ENCODE data around the gene WASF3.
"Not testable (repeated sequence)": the region's sequence is repeated elsewhere in the genome, so short reads cannot be mapped to it uniquely, and the experiment has no call there.

The WASF3 gene

DNA sequence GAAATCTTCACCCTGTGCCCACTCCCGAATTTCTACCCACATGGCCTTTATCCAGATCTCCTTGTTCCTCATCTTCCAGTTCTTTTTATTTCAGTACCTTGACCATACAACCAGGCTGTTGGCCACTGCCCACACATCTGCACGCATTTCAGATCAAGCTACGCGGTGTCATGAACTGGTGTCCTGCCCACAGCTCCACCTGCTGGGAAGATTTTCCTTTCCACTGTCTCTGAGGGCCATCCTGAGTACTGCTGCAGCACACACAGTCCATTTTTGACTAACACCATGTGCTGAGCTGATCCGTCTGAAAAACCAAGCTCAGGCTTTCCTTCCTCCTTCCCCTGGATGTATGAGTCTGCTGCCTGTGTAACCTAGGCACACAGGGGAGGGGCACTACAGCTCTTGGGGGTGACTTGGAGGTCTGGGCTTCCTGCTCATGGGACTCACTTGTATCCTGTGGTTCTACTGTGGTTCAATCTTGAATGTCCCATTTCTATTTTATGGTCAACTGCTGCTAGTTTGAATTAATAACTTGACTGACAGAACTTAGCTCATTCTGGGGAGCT lies 71.9 kb downstream of the WASF3 start:
- no peak for DNase-seq (ENCODE audit: low read depth, low spot score)

DNA sequence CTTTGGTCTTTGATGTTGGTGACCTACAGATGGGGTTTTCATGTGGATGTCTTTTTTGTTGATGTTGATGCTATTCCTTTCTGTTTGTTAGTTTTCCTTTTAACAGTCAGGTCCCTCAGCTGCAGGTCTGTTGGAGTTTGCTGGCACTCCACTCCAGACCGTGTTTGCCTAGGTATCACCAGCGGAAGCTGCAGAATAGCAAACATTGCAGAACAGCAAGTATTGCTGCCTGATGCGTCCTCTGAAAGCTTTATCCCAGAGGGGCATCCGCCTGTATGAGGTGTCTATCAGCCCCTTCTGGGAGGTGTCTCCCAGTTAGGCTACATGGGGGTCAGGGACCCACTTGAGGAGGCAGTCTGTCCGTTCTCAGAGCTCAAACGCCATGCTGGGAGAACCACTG lies 78.2 kb downstream of the WASF3 start:
- not testable (repeated sequence) for DNase-seq (ENCODE audit: low read depth, low spot score)

DNA sequence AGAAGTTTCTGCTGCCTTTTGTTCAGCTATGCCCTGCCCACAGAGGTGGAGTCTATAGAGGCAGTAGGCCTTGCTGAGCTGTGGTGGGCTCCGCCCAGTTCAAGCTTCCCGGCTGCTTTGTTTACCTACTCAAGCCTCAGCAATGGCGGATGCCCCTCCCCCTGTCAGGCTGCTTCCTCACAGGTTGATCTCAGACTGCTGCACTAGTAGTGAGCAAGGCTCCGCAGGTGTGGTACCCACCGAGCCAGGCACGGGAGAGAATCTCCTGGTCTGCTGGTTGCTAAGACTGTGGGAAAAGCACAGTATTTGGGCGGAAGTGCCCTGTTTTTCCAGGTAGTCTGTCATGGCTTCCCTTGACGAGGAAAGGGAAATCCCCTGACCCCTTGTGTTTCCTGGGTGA lies 78.6 kb downstream of the WASF3 start:
- not testable (repeated sequence) for DNase-seq (ENCODE audit: low read depth, low spot score)

DNA sequence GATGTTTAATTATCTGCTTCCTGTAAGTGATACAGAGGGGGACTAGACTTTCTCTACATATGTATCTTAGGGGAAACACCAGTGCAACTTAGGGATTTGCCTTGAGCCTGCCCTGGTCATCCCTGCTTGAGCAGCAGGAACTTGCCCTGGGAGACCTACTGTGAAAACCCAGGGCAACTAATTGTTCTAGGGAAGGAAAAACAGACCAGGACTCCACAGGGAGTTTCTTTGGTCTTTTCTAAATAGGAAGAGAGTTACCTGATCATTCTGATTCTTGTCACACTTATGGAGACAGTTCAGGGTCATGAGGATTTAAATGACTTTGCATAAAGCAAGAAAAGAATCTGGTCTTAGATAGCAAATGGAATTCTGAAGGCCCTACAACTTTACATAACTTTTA lies 89.1 kb downstream of the WASF3 start:
- no peak for DNase-seq (ENCODE audit: low read depth, low spot score)

DNA sequence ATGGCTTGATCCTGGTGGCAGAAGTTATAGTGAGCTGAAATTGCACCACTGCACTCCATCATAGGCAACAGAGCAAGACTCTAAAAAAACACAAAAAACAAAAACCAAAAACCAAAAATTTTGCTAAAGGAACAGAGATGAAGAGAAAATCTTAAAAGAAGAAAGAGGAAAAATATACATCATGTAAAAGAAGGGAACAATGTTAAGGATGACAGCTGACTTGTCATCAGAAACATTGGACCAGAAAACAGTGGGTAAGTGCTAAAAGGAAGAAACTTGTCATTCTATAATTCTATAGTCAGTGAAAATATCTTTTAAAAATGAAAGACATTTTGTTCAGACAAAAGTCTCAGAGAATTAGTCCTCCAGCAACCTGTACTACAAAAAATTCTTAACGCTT lies 93.8 kb downstream of the WASF3 start:
- no peak for DNase-seq (ENCODE audit: low read depth, low spot score)

DNA sequence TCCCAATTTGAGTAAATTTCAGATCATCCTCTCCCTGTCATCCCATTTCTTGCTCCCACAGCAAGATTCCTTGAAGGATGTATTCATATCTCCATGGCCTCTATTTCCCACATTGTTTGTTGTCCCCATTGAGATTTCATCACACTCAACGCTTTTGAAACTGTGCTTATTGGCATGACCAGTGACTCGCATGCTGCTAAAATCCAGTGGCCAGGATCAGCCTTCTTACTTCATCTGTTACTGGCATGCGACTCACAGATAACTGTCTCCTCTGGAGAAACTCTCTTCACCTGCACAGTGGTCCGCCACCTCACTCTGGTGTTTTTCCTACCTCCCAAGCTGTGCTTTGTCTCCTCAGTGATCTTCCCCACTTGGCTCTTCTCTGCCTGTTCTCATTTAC lies 95.8 kb downstream of the WASF3 start:
- no peak for DNase-seq (ENCODE audit: low read depth, low spot score)

DNA sequence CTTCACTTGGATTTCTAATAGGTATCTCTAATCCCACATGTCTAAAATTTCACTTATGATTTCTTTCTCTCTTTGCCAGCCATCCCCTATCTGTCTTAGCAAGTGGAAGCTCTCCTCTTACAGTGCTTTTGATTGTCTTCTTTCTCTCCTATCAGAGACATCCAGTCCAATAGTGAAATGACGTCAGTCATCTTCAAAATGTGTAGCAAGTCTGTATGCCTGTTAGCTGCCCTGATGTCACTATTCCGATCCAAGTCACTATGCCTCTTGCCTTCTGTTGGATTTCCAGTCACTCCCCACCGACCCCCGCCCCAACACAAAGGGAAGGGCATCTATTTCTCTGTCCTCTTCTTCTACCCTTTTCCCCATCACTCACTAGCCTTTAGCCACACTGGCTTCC lies 96.4 kb downstream of the WASF3 start:
- DNase-seq (ENCODE audit: low read depth, low spot score): no peak

DNA sequence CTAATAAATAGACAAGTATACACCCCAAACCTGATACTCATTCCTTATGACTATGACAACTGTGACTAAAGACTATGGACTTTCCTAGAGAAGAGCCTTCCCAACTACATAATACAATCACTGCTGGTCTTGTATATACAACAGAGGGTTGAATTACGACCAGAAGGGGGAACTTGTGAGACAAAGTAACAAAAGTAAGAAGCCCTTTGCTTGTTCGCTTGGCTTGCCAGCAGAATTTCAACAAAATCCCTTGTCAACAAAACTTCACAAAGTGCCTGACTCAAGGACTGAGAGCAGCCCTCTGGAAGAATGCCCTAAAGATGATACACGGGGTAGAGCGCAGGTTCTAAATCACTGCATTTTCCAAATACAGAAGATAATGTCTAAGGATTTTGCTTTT lies 99.4 kb downstream of the WASF3 start:
- DNase-seq (ENCODE audit: low read depth, low spot score): no peak

DNA sequence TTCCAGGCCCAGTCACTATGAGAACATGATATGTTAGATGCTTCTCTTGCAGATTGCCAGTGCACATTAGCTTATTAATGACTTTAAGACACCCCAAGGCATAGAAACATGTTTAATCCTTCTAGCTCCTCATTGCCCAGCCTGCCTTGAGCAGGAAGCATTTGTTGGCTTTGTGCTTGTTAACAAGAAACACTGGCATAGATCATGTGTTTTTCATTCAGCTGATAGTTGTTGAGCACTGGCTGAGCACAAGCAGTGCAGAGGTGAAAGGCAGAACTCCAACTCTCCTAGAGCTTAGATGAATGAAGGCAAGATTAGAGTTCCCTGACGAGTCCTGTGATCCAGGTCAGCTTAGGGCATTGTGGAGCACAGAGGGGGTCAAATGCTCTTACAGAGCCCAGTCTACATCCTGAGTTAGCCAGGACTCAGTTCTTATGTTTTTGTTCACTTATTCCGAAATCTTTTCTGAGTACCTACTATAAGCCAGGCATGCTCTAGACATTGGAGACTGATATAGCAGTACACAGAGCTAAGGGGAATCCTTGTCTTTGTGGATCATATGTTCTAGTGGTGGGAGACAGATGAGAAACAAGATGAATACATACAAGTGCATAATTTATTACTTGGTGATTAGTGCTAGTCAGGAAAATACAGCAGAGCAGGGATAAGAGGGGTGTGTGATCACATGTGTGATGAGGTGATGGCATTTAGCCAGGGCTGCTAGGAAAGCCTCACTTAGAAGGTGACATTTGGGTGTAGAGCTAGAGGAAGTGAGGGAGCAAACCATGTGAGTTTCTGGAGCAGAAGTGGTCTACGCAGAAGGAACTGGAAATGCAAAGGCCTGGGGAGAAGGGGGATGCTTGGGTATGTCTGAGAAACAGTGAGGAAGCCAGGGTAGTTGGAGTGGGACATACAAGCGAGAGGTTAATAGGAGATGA lies 101.2 kb downstream of the WASF3 start:
- no peak for DNase-seq (ENCODE audit: low read depth, low spot score)

DNA sequence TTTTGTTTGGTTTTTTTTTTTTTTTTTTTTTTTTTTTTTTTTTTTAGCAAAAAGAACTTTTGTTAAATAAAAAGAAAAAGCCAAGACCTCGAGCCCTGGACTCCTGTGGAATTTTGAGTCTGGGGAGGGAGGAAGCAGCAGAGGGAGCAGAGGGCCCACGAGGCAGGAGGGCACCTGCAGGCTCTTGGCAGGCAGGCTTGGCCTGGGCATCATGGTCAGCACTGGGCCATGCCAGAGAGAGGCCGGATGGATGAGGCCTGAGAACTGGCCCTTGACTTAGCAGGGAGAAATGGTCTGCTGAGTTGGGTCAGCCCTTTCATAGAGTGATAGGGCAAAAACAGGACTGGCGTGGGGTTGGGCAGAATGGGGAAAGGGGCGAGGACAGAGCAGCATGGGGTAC lies 102.7 kb downstream of the WASF3 start:
- DNase-seq (ENCODE audit: low read depth, low spot score): no peak

DNA sequence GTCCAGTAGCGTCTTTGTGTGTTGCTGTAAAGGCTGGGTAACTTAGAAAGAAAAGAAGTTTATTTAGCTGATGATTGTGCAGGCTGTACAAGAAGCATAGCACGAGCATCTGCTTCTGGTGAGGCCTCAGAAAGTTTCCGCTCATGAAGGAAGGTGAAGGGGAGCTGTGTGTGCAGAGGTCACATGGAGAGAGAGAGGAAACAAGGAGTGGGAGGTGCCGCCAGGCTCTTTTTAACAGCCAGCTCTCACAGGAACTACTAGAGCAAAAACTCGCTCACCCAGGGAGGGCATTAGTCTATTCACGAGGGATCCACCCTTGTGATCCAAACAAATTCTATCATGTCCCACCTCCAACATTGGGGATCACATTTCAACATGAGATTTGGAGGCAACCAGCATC lies 103.3 kb downstream of the WASF3 start:
- no peak for DNase-seq (ENCODE audit: low read depth, low spot score)

DNA sequence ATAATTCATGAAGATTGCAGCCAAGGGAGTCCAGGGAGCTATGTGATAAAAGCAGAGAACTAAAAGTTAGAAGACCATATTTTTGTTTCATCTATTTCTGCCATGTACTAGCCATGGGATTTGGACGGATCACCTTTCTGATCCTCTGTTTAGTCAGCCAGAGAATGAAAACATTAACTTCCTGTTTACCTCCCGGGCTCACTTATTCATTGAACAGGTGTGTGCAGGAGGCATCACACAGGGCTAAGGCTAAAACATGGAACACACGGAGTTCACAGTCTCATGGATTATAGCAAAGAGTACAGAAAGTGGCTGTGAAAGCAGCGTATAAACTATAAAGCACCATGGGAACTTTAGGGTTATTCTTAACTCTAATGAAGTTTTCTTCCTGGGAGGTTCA lies 106.3 kb downstream of the WASF3 start:
- no peak for DNase-seq (ENCODE audit: low read depth, low spot score)

DNA sequence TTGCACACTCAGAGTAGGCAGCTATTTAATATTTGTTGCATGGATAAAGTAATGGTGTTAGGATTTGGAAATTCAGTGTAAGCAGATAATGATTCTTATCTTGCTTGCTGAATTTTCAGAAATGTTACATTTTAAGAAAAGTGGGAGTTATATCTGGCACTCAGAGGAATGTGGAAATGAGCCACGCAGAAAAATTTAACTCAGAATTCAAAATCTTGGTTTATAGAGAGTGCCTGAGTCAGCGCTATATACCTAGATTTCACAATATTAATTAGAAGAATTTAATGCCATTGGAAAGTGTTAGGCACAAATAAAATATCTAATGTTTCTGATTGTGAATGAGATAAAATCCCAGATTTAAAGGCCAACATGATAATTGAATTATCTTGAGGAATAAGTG lies 106.8 kb downstream of the WASF3 start:
- DNase-seq (ENCODE audit: low read depth, low spot score): no peak

DNA sequence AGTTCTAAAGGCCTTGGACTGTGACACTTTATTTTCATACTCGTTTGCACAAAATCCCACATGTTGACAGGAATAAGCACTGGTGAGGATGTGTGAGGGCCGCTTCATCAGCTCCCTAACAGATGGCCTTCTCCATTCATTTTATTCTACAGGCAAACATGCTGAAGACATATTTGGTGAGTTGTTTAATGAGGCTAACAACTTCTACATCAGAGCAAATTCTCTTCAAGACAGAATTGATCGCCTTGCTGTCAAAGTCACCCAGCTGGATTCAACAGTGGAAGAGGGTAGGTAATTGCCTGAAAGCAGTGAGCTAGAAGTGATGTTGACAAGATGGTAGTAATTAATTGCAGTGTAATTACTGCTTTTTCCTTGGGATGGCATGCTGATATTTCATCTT lies 107.4 kb downstream of the WASF3 start:
- no peak for DNase-seq (ENCODE audit: low read depth, low spot score)

DNA sequence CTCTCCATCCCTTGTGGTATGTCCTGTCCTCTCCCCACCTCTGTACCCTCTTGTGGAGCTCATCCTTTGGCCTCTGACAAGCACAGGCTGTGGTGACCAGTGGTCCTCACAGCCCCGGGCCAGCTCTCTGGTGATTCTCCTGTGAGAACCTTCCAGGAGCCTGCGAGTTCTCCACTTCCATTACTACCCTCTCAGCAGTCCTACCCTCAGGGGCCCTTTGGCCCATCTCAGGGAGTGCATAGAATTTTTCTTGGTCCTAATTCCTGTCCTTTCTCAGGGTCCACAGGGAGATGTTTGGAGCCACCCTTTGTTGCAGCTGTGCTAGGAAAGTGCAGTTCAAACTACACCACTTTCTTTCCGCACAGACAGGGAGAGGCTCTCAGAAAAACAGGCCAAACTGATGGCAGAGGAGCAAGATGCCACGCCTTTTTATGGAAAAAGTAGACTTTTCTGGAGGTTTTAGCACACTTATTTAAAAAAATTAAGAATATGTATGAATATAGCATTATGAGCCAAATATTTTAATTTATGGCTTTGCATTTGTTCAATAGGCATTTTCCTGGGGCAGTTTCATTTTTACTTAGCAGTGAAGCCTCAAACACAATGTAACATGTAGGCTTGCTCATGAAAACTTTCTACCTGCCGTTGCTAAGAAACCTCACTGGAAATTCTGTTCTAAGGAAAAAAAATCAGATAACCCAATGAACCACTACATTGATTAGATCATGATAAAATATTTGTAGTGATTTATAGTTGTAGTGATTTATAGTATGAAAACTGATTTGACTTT lies 111.1 kb downstream of the WASF3 start:
- DNase-seq (ENCODE audit: low read depth, low spot score): no peak

DNA sequence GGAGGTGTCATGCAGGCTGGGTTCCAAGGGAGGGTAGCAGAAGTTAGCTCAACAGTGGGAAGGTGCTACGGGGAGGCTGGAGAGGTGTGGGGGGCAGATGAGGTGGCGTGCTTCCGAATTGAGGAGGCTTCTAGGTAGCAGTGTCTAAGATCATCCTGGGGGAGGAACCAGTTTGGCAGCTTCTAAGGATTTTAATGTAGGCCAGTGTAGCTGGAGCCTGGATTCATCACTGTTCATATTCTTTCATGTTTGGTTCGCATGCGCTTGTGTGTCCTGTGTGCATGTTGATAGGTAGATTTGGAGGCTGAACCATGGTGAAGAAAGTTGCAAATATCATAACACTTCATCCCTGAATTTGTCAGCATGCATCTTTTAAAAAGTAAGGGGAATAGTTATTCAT lies 116.4 kb downstream of the WASF3 start:
- DNase-seq (ENCODE audit: low read depth, low spot score): no peak

DNA sequence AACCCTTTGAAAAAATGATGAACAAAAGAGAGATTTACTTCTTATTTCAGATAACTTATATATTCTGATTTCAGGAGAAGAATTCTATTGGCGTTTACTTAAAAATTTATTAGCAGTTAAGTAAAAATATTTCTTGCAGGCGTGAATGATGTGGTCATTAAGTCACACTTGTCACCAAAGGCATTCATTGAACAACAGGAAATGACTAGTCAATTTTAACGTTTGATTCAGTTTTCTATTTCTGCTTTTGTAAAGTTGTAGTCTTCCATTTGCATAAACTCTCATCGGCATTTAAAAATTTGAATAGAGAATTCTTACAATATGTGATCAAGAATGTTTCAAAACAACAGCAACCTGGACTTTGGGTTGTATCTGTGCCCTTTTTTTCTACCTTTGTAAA lies 119.7 kb downstream of the WASF3 start:
- DNase-seq (ENCODE audit: low read depth, low spot score): no peak

DNA sequence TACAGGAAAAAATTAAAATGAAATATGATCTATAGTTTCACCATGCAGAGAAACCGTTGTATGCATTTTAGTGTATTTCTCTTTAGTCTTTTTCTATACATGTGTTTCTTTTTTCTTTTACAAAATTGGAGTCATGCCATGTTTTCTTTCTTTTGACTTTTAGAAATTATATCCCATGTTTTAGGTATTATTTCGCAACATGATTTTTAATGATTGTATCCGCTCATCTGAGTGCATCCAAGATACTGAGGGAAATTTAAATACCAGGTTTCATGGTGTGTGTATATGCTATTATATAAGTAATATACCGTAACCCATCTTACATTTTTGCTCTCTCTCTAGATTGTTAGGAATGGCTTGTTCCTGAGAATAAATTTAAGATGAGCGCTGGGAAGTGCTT lies 120.8 kb downstream of the WASF3 start:
- DNase-seq (ENCODE audit: low read depth, low spot score): no peak

DNA sequence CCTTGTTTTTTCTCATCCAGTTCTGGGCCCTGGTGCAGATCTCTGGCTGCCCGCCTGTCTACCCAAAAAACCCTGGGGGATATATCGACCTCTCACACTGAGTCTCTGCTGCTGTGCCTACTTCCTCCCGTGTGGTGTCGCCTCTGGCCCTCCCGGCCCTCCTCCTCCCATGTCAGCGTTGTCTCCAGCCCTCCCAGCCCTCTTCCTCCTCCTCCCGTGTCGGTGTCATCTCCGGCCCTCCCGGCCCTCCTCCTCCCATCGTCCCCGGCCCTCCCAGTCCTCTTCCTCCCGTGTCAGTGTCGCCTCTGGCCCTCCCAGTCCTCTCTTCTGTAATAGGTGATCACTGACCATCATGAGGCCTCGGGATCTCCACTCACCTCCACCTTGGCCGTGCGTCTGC lies 121.3 kb downstream of the WASF3 start:
- no peak for DNase-seq (ENCODE audit: low read depth, low spot score)

DNA sequence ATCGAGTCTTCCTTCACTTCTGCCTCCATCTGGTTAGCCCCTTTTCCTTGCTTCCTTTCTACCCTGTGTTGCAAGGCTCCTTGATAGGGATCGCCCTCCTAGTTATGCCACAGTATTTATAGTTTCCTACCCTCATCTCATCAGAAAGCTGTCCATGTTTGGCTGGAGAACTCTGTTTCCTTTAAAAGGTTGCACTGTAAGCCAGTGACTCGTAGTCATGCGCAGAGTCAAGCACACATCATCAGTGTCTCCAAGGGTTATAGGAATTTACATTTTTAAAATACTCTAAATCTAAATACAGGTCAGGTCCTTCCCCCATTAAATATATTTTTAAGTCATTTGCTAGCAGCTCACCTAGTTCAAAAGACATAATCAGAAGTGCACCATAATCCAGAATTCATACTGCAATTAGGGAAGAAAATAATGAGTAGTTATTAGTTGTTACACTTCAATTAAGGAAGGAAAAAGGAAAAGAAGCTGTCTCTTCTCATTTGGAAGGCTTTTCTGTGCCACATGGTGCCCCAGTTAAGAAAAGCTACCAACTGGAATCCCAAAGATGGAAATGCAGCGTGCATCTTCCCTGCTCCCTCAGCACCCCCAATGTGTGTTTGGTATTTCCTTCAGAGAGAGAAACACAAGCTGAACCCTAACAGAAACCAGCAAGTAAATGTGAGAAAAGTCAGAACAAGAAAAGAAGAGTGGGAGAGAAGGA lies 122.1 kb downstream of the WASF3 start:
- no peak for DNase-seq (ENCODE audit: low read depth, low spot score)

DNA sequence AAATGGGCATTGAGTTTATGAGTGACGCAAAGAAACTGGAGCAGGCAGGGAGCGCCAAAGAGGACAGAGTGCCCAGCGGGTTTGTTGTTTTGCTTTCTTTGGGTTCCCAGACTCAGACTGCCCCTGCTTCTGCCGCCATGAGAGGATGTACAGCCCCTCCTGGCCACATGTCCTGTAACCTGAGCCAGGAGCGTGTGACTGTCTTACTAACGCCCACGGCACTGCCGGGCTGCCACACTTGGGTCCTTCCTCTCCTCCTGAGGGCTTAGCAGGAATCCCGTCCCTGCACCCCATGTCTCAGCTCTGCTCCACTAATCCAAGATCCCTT lies 122.6 kb downstream of the WASF3 start:
- DNase-seq (ENCODE audit: low read depth, low spot score): peak; percentile 31

DNA sequence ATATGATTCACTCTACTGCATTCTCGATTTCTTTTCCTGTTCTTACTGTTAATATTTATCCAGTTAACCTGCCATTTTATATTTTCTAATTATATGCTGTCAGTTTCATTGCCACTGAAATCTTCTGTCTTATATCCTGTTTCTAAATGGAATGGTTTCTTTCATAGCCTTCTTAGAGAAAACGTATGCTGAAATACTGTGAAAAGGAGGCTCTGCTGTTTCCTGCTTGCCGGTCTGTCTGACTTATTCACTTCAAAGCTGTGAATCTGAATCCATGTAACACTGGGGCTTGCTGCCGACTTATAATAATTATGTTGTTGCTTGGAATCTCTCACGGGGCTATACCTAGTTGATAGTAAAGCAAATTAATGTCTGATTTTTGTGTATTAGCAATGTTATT lies 123.1 kb downstream of the WASF3 start:
- no peak for DNase-seq (ENCODE audit: low read depth, low spot score)

Data from smooth muscle cell of the brain vasculature (primary cell).